K562 (cell line): ENCODE data around the gene GRHPR.

Experiments used
- BCL6 ChIP-seq: fragments of 250-450 bp; sonication (Bioruptor Pico); IDR thresholded peaks from 2 replicates; pipeline ENCODE4 v1.4.0; 2020
- BRCA1 ChIP-seq, 2 experiments: fragments of 450-650 bp in 1 of 2; sonication (generic) in 1 of 2; formaldehyde crosslinking in 1 of 2; IDR thresholded peaks; 2 replicates each; pipeline versions ENCODE4 v1.5.0 to v1.6.1; 2017 to 2020; ENCODE audit warnings: mild to moderate bottlenecking in 1 of 2, missing genetic modification reagents in 1 of 2
- CBX2 ChIP-seq: fragments of 200-600 bp; sonication (generic); IDR thresholded peaks from one replicate; pipeline ENCODE4 v1.6.1; 2012; ENCODE audit warnings: mild to moderate bottlenecking, low read length, inconsistent platforms; ENCODE audit not compliant: insufficient read depth, poor library complexity, severe bottlenecking
- CHD4 ChIP-seq: fragments of 200-600 bp; sonication (generic); IDR thresholded peaks from 3 replicates; pipeline ENCODE4 v1.6.1; 2012; ENCODE audit warnings: low read depth, mild to moderate bottlenecking, mixed read lengths, low read length, inconsistent platforms; ENCODE audit not compliant: insufficient read depth, insufficient replicate concordance, poor library complexity, severe bottlenecking
- HDAC6 ChIP-seq: IDR thresholded peaks from 2 replicates; pipeline ENCODE4 v1.6.1; 2012; ENCODE audit warnings: low read depth, mild to moderate bottlenecking, control low read depth, inconsistent platforms, low read length, moderate library complexity
- KDM4B ChIP-seq, 2 experiments: fragments of 450-650 bp in 1 of 2; sonication (generic) in 1 of 2; IDR thresholded peaks; 2 replicates each; pipeline ENCODE4 v1.6.1; 2016 to 2017; ENCODE audit warnings: borderline replicate concordance in 2 of 2, antibody characterized with exemption in 1 of 2, low read depth in 1 of 2, mild to moderate bottlenecking in 1 of 2
- NBN ChIP-seq: fragments of 450-650 bp; IDR thresholded peaks from 2 replicates; pipeline ENCODE4 v1.6.1; 2016; ENCODE audit warnings: low read depth, mild to moderate bottlenecking
- PCBP2 ChIP-seq: fragments of 200-400 bp; formaldehyde crosslinking; IDR thresholded peaks from 2 replicates; pipeline ENCODE4 v1.6.1; 2018; ENCODE audit warnings: low read length, low read depth, mild to moderate bottlenecking, moderate library complexity; ENCODE audit not compliant: poor library complexity, severe bottlenecking
- POLR2A ChIP-seq: fragments of 450-650 bp; conservative IDR thresholded peaks from 2 replicates; pipeline ENCODE4 v1.6.1; 2016
- SIRT6 ChIP-seq: IDR thresholded peaks from one replicate; pipeline ENCODE4 v1.6.1; 2012; ENCODE audit warnings: low read depth, mild to moderate bottlenecking, control low read depth, inconsistent platforms, low read length, moderate library complexity
- ZNF274 ChIP-seq: IDR thresholded peaks from 2 replicates; pipeline ENCODE4 v1.6.1; 2011; ENCODE audit warnings: low read depth, mild to moderate bottlenecking, low read length, moderate library complexity, borderline replicate concordance
- TF ChIP-seq, protein P1 (sequence below), 3 experiments: IDR thresholded peaks in 2 of 3; conservative IDR thresholded peaks in 1 of 3; 2 replicates each; pipeline ENCODE4 v1.5.1; 2011 to 2012; ENCODE audit warnings: low read length in 3 of 3, mild to moderate bottlenecking in 3 of 3, control low read depth in 2 of 3, improper control_type of control experiment in 1 of 3, inconsistent platforms in 1 of 3, low read depth in 1 of 3, mixed read lengths in 1 of 3, moderate library complexity in 1 of 3; ENCODE audit not compliant: insufficient read depth in 2 of 3

DNA sequence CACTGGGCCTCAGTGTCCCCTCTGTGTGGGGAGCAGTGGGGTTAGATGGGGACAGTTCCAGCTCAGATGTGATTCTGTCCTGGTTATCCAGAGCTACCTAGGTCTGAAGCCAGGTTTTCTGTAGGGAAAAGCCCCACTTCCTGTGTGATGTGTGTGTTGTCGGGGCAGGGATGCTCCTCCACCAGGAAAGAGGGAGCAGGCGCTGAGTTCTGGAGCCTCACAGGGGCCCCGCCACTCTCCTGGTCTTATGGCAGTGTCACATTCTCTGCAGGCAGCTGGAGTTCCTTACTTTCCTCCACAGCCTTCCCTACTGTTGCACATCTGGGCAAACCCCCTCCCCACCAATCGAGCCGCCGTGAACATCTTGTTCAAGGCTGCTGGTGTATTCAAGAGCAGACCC, 39.1 kb upstream of the GRHPR start:
- TF ChIP-seq, protein P1, sequence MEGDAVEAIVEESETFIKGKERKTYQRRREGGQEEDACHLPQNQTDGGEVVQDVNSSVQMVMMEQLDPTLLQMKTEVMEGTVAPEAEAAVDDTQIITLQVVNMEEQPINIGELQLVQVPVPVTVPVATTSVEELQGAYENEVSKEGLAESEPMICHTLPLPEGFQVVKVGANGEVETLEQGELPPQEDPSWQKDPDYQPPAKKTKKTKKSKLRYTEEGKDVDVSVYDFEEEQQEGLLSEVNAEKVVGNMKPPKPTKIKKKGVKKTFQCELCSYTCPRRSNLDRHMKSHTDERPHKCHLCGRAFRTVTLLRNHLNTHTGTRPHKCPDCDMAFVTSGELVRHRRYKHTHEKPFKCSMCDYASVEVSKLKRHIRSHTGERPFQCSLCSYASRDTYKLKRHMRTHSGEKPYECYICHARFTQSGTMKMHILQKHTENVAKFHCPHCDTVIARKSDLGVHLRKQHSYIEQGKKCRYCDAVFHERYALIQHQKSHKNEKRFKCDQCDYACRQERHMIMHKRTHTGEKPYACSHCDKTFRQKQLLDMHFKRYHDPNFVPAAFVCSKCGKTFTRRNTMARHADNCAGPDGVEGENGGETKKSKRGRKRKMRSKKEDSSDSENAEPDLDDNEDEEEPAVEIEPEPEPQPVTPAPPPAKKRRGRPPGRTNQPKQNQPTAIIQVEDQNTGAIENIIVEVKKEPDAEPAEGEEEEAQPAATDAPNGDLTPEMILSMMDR (IDR thresholded peaks at IDR 0.05 in 2 of 3, conservative IDR thresholded peaks at IDR 0.05 in 1 of 3; ENCODE audit: insufficient read depth in 2 of 3, low read depth in 1 of 3, low read length in 3 of 3) = no peak
- TF ChIP-seq PCBP2 = no peak
- TF ChIP-seq HDAC6 = no peak
- TF ChIP-seq NBN = no peak
- TF ChIP-seq BRCA1 (IDR thresholded peaks at IDR 0.05) = no peak
- TF ChIP-seq BRCA1 (CRISPR knock-in tag; IDR thresholded peaks at IDR 0.05) = no peak
- no peak for TF ChIP-seq SIRT6
- TF ChIP-seq POLR2A = no peak
- TF ChIP-seq ZNF274 = no peak
- no peak for TF ChIP-seq CBX2
- no peak for TF ChIP-seq BCL6 (CRISPR knock-in tag)
- TF ChIP-seq CHD4 = no peak
- no peak for TF ChIP-seq KDM4B (IDR thresholded peaks at IDR 0.05; ENCODE audit: borderline replicate concordance in 2 of 2, low read depth in 1 of 2)
